HG02610 (cell line): ENCODE results near the gene RREB1.
"Not testable (repeated sequence)": the region's sequence is repeated elsewhere in the genome, so short reads cannot be mapped to it uniquely, and the experiment has no call there.

Experiments
- ATAC-seq: cut with Tn5 transposase; IDR thresholded peaks from one replicate; pipeline ENCODE4 v1.9.1; 2021; ENCODE audit warnings: mild to moderate bottlenecking, moderate library complexity; ENCODE audit not compliant: unreplicated experiment

The RREB1 gene

GRCh38 chr6:7274525-7274924 lies 166.8 kb downstream of the RREB1 start:
- not testable (repeated sequence) for ATAC-seq

- ATAC-seq: no peak
These were observed 168.4 kb downstream of the RREB1 start for GRCh38 chr6:7276199-7276524.

DNA sequence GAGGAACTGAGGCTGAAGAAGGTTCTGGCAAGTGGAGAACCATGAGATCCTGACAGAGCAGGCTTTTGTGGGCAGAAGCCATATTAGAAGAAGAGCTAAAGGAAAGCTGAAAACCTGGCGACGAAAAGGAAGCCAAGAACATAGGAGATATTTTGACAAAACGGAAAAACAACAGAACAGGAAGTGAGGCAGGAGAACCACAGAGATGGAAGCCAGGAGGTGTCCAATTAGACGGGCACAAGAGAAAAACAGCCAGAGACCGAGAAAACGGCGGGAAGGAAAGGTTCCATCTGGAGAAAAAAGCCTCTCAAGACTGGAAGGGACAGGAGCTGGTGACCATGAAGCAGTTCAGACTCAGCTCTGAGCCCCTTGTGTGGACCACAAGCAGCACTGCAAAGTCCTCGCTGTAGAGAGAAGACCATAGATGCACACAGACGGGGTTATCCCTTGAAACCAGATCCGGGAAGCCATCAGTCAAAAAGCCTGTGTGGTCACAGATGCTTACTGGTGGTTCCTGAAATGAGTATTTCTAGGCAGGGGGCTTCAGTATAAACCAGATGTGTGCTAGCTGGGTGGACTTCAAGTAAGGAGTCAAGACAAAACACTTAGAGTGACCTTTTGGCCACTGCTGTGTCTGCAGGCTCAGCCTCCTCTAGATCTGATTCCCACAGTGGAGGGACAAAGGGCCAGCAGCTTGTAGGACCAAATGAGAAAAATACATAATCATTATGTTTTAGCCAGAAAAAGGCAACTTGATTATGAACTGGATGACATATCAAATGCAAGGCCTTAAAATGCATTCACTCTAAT lies 174.5 kb downstream of the RREB1 start:
- ATAC-seq: peak; percentile 36

GRCh38 chr6:7283676-7284075 lies 175.9 kb downstream of the RREB1 start:
- ATAC-seq: no peak

DNA sequence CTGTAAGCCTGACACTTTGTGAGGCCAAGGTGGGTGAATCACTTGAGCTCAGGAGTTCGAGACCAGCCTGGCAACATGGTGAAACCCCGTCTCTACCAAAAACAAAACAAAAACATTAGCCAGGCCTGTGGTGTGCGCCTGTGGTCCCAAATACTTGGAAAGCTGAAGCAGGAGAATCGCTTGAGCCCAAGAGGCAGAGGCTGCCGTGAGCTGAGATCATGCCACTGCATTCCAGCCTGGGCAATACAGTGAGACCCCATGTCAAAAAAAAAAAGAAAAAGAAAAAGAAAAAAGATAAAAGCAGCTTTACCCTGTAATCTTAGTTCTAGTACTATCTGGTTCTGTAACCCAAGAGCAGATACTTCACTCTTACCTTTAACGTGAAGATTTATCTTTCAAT lies 177.7 kb downstream of the RREB1 start:
- ATAC-seq: no peak

- no peak for ATAC-seq
These were observed 182.3 kb downstream of the RREB1 start for GRCh38 chr6:7290079-7290478.

DNA sequence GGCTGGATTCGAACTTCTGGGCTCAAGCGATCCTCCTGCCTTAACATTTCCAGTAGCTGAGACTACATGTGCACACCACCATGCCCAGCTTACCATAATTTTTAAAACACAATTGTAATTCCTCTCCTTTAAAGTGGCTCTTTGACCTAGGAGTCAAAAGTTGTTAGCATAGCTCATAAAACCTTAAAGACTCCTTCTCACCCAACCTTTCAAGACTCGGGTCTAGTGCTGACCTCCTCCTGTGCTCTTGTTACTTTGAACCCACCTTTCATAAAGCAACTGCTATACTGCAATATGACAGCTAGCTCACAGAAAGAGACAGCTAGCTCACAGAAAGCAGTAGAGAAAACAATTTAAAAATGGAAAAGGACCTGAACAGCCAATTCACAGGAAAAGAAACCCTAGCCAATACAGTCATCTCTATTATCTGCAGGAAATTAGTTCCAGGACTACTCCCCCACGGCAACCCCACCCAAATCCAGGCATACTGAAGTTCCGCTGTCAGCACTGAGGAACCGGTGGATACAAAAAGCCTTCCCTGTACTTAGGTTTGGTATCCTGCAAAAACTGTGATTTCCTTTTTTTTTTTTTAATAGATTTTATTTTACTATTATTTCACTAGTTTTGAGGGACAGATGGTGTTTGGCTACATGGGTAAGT lies 185.0 kb downstream of the RREB1 start:
- no peak for ATAC-seq

- no peak for ATAC-seq
These were observed 188.2 kb downstream of the RREB1 start for GRCh38 chr6:7295916-7296315.

- no peak for ATAC-seq
These were observed 188.8 kb downstream of the RREB1 start for GRCh38 chr6:7296602-7297001.

DNA sequence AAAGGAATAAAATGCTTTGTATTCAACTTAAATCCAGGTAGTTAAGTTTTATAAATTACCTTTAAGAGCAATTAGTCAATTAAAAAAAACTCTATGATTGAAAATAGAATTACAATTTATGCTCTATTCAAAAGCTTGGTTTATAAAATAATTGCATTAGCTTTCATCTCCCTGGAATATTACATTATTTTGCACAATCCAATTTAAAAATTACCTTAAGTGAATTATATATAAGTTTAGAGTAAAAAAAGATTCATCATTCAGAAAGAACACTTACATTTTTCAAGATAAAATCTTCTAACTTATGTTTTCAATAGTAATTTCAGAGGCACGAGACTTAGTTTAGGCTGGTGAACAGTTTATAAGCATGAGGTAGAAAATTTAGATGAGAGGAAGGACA lies 190.4 kb downstream of the RREB1 start:
- ATAC-seq: no peak

DNA sequence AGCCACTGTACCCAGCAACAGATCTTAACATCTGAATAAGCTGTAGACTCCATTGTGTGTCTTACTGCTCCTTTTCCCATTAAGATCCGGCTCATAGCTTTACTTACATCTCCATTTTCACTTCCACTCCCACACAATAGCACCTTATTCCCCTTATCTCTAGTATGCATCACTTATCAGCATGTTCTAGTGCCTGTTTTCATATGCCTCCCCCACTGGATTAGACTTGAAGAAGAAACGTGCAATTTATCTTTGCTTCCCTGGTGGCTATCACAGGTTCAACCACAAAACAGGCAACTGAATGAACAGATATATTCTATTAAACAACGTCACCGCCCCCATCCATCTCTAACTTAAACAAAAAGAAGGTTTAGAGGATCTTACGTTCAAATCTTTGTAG lies 193.2 kb downstream of the RREB1 start:
- ATAC-seq: no peak
